GM19463 (cell line): ENCODE measurements around the gene SLC66A1.

Experiments used
- ATAC-seq: cut with Tn5 transposase; IDR thresholded peaks from one replicate; pipeline ENCODE4 v1.9.1; 2021; ENCODE audit warnings: mild to moderate bottlenecking, moderate library complexity; ENCODE audit not compliant: unreplicated experiment

The SLC66A1 gene

GRCh38 chr1:19324665-19324990 is 12.5 kb downstream of the SLC66A1 start:
- no peak for ATAC-seq

- ATAC-seq, result no peak
Observed at GRCh38 chr1:19325368-19325957, 13.3 kb downstream of the SLC66A1 start.

- no peak for ATAC-seq
Observed at GRCh38 chr1:19325958-19326747, 14.0 kb downstream of the SLC66A1 start.

GRCh38 chr1:19326748-19327065 is 14.6 kb downstream of the SLC66A1 start:
- ATAC-seq, result no peak

- ATAC-seq, result no peak
Observed at GRCh38 chr1:19327301-19327700, 15.2 kb downstream of the SLC66A1 start.

GRCh38 chr1:19327736-19328135 is 15.6 kb downstream of the SLC66A1 start:
- no peak for ATAC-seq

- no peak for ATAC-seq
Observed at GRCh38 chr1:19328486-19328885, 16.4 kb downstream of the SLC66A1 start.

GRCh38 chr1:19329188-19329587 is 17.1 kb downstream of the SLC66A1 start:
- no peak for ATAC-seq

- ATAC-seq, result no peak
Observed at GRCh38 chr1:19329611-19330010, 17.5 kb downstream of the SLC66A1 start.

GRCh38 chr1:19330449-19331135 is 18.5 kb downstream of the SLC66A1 start:
- ATAC-seq, result no peak

GRCh38 chr1:19331262-19331878 is 19.2 kb downstream of the SLC66A1 start:
- ATAC-seq, result no peak

- ATAC-seq, result no peak
Observed at GRCh38 chr1:19332832-19333231, 20.7 kb downstream of the SLC66A1 start.

GRCh38 chr1:19333587-19334354 is 21.6 kb downstream of the SLC66A1 start:
- ATAC-seq, result no peak

- no peak for ATAC-seq
Observed at GRCh38 chr1:19336543-19336942, 24.4 kb downstream of the SLC66A1 start.

- ATAC-seq, result no peak
Observed at GRCh38 chr1:19337289-19337688, 25.2 kb downstream of the SLC66A1 start.

- ATAC-seq, result no peak
Observed at GRCh38 chr1:19338323-19338762, 26.2 kb downstream of the SLC66A1 start.

GRCh38 chr1:19339214-19339861 is 27.2 kb downstream of the SLC66A1 start:
- ATAC-seq, result no peak

GRCh38 chr1:19340387-19340937 is 28.3 kb downstream of the SLC66A1 start:
- no peak for ATAC-seq

- ATAC-seq, result no peak
Observed at GRCh38 chr1:19341201-19342061, 29.3 kb downstream of the SLC66A1 start.
